Bronchial epithelial cell (primary cell): ENCODE data around the gene SHISA6. TPM values are rescaled to one million over a fixed set of nuclear protein-coding genes. Genes with fewer than 3 reads are reported as not detected.

Experiments
- DNase-seq: peaks from one replicate; pipeline ENCODE4 v3.0.0-alpha.2; 2010; ENCODE audit warnings: low read depth
- FAIRE-seq: peaks from 2 replicates; lab custom pipeline; 2011; peaks lifted over from hg19 to GRCh38; lab: Jason Lieb, UNC
- H3K27me3 ChIP-seq: 2 replicates; pipeline ENCODE4 v1.5.1; 2011; ENCODE audit warnings: low read length; ENCODE audit not compliant: control insufficient read depth, insufficient read depth
- H3K36me3 ChIP-seq: 2 replicates; pipeline ENCODE4 v1.5.1; 2011; ENCODE audit warnings: low read length; ENCODE audit not compliant: control insufficient read depth, insufficient read depth
- H3K4me3 ChIP-seq: 2 replicates; pipeline ENCODE4 v1.5.1; 2011; ENCODE audit warnings: mild to moderate bottlenecking, low read depth, low read length, control low read depth
- CTCF ChIP-seq: IDR thresholded peaks from 2 replicates; pipeline ENCODE4 v1.5.1; 2011; ENCODE audit warnings: mild to moderate bottlenecking, moderate library complexity, low read length, control low read depth, inconsistent platforms; ENCODE audit not compliant: insufficient read depth, severe bottlenecking
- total RNA-seq: library from RNA; depleted of rRNA; stranded (reverse); fragments of >200 nt; gene quantifications from 2 replicates; pipeline ENCODE4 v1.2.1, GENCODE V29; 2014

Gene SHISA6
- total RNA-seq, 1 donor from 2014 or later, result not detected

DNA sequence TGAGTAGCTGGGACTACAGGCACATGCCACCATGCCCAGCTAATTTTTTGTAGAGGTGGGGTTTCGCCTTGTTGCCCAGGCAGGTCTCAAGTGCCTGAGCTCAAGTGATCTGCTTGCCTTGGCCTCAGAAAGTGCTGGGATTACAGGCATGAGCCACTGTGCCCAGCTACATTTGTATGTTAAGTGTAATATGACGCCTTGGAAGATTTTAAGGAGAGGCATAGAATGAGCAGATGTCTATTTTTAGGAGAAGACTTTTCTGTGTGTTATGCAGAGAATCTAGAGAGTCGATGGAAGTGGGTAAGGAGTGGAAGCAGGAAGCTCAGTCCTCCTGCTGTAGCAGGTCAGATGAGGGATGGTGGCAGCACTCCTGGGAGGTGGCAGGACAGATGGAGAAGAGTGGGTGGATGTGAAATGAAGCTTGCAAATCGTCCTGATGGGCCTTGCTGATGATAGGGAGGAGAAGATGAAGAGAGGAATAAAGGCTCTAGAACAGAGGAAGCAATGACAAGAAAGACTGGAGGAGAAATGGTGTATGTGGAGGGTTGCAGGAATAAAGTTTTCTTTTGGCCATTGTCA, 125.3 kb downstream of the SHISA6 start:
- DNase-seq (no peak), FAIRE-seq (no peak)
- no peak overlapping the region for H3K4me3 ChIP-seq
- no peaks in the 10 kb centered on the region for H3K36me3 ChIP-seq
- no peak for TF ChIP-seq CTCF
- no peaks in the 10 kb centered on the region for H3K27me3 ChIP-seq

- no peak for DNase-seq
- FAIRE-seq, result no peak
- Histone ChIP-seq H3K27me3 (no peaks in the 10 kb centered on the region), H3K36me3 (no peaks in the 10 kb centered on the region), H3K4me3 (no peak overlapping the region)
- TF ChIP-seq CTCF, result no peak
These were observed 128.6 kb downstream of the SHISA6 start for GRCh38 chr17:11369575-11369974.

DNA sequence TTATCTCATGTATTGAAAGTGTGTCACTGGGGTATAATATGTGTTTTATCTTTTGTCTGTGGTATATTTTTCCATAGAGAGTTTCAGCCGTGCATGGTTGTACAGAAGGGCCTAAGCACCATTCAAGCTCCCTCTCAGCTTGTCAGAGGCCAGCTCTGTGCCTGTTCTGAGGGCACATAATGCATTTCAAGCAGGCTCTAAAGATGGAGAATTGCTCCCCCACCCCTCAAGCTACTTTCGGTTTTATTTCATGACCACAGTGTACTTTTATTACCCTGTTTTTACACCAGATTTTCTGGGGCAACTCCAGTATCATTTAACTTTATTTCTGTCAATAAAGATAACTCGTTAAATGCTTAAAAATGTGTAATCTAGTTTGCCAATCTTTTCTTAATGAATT, 131.7 kb downstream of the SHISA6 start:
- H3K4me3 ChIP-seq, result no peak overlapping the region
- no peaks in the 10 kb centered on the region for H3K27me3 ChIP-seq
- no peaks in the 10 kb centered on the region for H3K36me3 ChIP-seq
- TF ChIP-seq CTCF, result no peak
- DNase-seq (no peak), FAIRE-seq (no peak)

GRCh38 chr17:11378506-11378905, 137.5 kb downstream of the SHISA6 start:
- FAIRE-seq (no peak), DNase-seq (no peak)
- no peak overlapping the region for H3K4me3 ChIP-seq
- H3K36me3 ChIP-seq, result no peaks in the 10 kb centered on the region
- H3K27me3 ChIP-seq, result no peaks in the 10 kb centered on the region
- no peak for TF ChIP-seq CTCF

DNA sequence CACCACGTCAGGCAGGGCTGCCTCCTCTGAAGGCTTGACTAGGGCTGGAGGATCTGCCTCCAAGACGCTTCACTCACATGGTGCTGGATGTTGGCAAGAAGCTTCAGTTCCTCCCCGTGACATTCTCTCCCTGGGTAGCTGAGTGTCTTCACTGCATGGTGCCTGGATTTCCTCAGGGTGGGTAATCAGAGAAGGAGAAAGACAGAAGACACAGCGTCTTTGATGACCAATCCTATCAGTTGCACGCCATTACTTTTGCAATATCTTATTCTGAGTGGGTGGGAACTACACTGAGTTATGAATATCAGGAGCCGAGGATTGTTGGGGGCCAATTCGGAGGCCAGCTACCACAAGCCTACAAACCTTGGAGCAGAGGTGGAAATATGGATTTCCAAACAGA, 139.7 kb downstream of the SHISA6 start:
- H3K36me3 ChIP-seq, result no peaks in the 10 kb centered on the region
- H3K27me3 ChIP-seq, result no peaks in the 10 kb centered on the region
- H3K4me3 ChIP-seq, result no peak overlapping the region
- DNase-seq (no peak), FAIRE-seq (peak; percentile 86)
- TF ChIP-seq CTCF, result no peak

- Histone ChIP-seq H3K27me3 (no peaks in the 10 kb centered on the region), H3K4me3 (no peak overlapping the region), H3K36me3 (no peaks in the 10 kb centered on the region)
- FAIRE-seq (no peak), DNase-seq (no peak)
- no peak for TF ChIP-seq CTCF
These were observed 142.1 kb downstream of the SHISA6 start for GRCh38 chr17:11383157-11383556.
